ENCODE data around the gene MYO18B.

MYO18B gene

DNA sequence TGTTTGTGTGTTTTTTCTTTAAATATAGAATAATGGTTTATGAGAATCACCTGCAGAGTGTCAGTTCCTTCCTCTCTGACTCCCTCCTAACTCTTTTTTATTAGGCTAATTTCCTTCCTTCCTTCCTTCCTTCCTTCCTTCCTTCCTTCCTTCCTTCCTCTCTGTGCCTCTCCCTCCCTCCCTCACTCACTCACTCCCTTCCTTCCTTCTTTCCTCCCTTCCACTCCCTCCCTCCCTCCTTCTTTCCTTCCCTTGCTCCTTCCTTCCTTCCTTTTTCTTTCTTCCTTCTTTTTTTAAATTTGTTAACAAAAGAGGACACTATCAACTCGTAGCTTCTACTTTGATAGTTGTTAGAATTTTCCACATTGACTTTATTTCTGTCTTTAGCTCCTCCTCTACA lies 274.9 kb downstream of the MYO18B start:
- no peak for DNase-seq

DNA sequence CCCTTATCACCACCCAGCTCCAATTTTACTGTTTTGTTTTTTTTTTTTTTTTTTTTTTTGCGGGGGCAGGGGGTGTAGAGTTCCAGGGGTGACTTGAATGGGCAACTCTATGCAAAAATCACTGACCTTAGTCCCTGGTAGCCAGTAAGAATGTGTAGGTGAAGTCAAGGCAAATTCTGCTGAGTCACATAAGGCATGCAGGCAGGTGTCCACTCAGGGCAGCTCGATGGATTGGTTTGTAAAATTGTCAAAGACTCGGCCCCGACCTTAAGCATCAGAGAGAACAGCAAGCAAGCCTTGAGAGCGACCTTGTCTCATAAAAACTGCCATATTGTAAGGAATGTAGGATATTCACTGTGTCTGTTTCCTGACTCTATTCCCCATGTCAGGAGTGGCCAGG lies 275.9 kb downstream of the MYO18B start:
- DNase-seq = no peak

DNA sequence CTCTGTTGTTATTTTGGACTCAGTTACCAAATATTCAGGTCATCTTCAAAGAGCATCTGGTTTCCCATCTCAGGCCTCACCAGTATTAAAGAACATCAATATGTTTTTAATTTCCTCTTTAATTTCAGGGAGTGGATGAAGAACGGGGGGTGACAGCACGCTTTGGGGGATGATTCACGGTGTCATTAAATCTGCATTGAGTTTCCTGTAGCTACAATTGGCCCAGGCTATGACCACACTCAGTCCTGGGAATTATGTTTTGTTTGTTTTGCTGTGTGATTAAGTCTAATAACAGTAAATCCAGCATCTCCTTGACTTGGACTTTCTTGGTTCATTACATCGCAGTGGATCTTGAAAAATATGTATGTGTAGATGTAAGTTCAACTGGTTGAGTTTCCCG lies 277.6 kb downstream of the MYO18B start:
- DNase-seq = no peak

DNA sequence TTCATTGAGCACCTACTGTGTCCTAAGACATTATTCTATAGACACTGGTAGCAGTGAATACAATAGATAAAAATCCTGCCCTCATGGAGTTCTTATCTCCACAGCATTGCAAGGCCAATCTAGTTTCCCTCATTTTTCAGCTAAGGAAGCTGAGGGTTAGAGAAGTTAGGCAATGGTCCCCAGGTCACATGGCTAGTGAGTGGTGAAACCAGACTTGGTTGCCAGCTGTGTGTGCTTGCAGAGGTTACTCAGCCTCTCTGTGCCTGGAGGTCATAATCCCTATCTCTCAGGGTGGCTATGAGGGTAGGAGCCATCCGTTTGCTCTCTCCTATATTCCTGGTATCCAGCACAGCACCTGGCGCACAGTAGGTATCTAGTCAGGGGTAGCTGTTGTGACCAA lies 279.5 kb downstream of the MYO18B start:
- DNase-seq = no peak

DNA sequence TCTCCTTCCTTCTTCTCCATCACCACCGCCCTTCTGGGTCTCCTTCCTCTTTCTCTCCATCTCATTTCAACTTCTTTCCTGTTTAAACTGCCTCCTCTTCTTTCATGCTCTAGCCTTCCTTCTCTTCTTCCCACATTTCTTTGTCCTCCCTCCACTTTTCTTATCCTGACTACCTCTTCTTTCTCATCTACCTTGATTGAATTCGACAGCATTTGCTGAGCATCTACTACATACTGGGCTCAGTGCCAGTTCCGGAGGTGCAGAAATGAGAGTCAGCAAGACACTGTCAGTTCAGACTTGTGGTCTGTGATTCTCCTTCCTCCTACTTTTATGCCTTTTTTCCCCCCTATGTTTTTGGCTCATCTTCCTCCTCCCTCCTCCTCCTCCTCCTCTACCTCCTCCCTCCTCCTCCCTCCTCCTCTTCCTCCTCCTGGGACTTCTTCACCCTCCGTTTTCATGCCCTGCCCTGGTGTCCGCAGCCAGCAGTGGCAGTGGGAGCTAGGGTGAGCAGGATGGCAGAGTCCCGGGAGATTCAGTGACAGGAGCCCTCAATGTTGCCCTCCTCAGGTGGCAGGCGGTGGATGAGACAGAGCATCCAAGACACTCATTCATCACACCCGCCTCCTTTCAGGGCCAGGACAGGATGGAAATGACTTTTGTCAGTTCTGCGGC lies 281.3 kb downstream of the MYO18B start:
- DNase-seq = no peak

DNA sequence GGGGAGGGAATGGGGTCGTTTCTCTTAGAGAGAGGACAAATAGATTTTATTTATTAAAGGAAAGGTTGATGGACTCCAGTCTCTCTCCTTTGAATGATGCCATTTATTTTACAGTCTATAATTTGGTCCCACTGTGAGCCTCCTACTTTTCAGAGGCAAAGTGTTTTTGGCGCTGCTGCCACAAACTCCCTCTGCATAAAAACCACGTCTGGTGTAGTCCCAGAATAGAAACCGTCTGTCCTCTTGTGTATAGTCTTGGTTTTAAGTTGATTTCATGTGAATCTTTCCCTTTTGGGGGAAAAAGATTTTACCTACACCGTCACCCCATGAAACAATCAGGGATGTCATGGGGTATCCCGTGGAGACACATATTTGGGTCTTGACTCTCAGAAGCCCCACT lies 283.6 kb downstream of the MYO18B start:
- DNase-seq = no peak

DNA sequence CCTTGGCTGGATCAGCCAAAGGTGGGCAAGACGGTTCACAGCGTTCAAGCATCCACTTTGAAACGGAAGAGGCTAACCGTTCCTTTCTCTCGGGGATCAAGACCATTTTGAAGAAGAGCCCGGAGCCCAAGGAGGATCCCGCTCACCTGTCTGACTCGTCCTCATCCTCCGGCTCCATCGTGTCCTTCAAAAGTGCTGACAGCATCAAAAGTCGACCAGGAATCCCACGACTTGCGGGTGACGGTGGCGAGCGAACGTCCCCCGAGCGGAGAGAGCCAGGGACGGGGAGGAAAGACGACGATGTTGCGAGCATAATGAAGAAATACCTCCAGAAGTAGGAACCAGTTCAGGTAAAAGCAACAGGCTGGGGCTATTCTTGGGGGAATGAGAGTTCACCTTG lies 285.4 kb downstream of the MYO18B start:
- no peak for DNase-seq

DNA sequence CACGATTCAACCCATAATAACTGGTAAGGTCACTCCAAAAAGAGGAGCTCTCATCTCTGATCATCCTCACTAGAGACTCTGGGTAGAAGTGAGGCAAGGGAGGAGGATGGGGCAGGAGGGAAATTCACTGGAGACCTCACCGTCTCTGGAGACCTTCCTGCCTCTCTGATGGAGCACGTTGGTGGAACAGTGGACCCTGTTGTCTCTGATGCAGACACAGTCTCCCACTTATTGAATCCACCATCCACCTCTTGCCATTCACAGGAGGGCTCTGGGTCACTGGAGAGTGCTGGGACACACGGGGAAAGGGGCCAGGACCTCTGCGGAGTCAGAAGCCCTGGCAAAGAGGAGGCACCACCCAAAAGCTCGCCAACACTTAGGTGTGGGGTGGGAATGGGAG lies 289.7 kb downstream of the MYO18B start:
- DNase-seq = no peak

DNA sequence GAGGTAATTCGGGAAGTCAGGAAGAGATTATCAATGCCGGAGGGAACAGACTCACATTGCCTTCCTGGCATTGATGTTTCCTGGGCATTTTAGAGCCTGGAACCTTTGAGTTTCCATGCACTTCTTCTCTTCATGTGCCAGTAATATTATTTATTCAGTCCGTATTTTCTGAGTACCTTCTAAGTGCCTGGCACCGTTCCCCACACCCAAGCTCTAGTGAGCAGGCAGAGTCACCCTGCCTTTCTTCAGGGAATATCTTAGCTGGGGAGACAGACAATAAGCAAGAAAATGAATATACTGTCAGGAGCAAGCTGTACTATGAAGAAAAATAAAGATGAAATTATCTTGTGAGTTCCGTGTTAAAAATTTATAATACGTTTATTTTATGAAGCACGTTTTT lies 291.1 kb downstream of the MYO18B start:
- no peak for DNase-seq

DNA sequence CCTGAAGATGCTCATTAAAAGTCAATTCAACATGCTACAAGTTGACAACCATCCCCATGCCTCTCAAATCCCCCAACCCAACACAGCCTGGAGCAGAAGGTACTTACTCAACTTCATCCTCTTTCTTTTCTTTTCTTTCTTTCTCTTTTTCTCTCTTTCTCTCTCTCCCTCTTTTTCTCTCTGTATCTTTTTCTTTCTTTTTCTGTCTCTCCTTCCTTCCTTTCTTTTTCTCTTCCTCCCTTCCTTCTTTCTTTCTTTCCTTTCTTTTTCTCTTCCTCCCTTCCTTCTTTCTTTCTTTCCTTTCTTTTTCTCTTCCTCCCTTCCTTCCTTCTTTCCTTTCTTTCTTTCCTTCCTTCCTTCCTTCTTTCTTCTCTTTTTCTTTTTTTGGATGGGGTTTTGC lies 291.6 kb downstream of the MYO18B start:
- no peak for DNase-seq

DNA sequence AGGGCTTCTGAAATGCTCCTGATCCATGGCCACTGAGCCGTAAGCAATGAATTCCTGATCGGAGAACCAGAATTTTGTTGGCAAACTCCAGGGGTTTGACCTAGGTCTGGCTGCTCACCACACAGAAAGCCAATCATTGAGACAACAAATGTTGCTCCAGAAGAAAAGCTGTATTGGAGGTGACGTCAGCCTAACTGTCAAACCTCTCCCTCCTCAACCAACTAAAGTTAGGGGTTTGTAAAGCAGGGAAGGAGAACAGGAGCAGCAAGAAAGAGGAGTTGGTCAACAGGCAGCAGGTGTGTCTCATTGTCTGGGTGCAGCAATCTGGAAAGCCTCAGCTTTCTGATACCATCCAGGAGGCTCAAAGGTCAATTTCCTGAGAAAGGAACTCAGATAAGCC lies 293.5 kb downstream of the MYO18B start:
- no peak for DNase-seq

DNA sequence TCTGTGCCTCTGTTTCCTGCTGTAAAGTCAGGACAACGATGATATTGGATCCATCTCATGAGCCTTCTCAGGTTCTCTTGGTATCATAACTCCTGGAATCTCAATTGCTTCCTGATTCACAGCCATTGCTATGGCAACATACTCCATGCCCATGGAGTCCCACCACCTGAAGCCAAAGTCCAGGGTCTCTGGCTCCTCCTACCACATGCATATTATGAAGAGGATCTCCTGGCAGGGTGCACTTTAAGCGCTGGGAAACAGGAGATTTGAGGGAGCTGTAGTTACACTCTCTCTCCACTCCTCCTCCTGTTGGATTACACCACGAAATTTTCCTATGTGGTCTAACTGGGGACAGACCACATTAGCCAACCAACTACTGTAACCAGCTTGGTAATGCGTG lies 296.4 kb downstream of the MYO18B start:
- DNase-seq = no peak

DNA sequence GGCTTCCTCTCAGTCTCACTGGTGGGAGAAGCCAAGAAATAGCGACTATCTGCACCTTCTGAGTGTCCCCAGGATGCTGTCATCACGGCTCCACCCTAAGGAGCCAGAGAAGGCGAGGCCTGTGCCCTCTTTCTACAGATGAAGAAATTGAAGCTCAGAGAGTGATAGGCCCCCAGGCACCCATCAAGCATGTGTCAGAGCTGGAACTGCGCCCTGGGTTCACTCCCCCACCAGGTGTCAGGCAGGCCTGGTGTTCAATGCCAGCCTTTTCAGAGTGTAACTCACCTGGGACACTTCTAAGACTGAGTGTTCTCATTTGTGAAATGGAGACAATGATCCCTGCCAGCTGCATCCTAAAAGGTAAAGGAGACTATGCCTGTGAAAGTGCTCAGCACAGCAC lies 299.9 kb downstream of the MYO18B start:
- no peak for DNase-seq

DNA sequence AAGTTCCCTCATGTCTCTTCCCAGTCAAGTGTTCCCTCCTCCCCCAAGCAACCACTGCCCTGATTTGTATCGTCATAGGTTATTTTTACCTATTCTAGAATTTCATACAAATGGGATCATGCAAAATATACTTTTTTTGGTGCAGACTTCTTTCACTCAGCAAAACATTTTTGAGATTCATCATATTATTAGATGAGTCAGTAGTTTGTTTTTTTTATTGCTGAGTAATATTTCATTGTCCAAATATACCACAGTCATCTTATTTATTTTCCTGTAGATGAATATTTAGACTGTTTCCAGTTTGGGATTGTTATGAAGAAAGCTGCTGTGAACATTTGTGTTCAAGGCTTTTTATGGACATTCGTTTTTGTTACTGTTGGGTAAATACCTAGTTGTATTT lies 301.0 kb downstream of the MYO18B start:
- no peak for DNase-seq

DNA sequence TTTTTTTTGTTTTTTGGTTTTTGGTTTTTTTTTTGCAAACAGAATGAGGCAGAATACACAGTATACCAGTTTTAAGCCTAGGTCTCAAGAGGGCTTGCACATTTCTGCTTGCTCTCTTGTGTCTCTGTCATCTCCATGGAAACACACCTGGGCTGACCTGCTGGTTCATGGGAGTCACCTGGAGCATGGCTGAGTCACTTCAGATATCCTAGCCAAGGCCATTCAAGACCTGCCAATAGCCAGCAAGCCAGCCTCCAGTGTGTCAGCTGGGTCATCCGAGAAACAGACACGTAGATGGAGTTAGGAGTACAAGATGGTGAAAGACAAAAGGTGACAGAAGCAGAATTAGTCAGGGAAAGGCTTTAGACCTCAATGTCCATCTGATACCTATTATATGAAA lies 303.1 kb downstream of the MYO18B start:
- no peak for DNase-seq

DNA sequence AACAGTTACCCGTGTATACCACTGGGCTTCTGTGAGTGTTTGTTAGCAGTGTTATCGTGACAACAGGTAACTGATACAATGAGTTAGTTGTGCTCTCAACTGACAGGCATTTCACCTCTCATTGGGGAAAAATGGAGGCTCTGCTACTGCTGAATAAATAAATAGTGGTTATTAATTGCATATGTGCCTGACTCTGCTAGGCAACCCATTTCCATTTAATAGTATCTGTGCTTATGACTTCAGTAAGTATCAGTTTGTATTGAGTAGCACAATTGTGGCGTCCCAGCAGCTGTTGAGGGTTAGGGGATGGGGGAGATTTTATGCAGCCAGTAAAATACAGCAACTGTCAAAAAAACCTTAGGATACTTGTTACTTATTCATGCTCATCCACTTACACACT lies 303.9 kb downstream of the MYO18B start:
- no peak for DNase-seq

DNA sequence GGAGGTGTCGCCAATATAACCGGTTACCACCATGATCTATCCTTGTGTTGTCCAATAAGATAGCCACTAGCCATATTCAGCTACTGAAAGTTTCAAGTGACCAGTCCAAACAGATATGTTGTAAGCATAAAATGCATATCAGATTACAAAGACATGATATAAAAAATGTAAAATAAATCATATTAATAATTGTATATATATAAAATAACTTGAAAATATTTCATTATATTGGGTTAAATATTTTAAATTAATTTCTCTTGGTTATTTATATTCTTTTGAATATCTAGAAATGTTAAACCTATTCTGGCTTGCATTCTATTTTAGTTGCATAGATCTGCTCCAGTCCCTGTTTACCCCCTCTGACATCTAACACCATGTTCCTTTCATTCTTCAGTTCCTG lies 305.5 kb downstream of the MYO18B start:
- DNase-seq = no peak

DNA sequence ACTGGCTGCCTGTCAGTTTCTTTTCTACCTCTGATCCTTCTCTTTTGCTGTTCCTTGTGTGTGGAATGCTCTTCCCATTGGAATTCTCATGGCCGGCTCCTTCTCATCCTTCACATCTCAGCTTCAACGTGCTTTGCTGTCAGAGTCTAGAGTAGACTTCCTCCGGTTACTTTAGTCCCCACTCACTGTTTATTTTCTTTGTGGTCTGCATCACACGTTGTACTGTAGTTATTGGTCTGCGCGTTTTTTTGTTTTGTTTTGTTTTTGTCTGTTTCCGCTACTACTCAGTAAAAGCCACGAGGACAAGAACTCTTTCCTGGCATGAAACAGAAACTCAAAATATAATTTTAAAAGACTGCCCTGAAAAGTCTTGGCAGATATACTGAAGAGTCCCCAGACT lies 305.9 kb downstream of the MYO18B start:
- no peak for DNase-seq

DNA sequence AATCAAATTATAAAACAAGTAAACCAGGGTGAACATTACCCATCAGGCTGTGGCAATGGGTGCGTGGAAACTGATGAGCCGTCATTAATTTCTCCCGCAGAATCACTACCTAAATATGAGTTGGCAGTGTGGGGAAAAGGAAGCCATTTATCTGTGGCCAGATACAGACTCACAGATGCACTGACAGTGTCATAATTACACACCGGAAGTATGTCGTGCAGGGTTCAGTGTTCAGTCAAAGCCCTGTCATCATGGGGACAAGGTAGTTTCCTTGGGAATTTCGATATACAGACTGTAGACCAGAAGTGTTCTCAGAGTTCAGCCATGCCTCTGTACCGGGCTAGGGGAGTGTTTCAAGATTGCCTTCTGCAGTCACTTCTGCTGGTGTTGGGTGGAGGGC lies 308.1 kb downstream of the MYO18B start:
- no peak for DNase-seq

DNA sequence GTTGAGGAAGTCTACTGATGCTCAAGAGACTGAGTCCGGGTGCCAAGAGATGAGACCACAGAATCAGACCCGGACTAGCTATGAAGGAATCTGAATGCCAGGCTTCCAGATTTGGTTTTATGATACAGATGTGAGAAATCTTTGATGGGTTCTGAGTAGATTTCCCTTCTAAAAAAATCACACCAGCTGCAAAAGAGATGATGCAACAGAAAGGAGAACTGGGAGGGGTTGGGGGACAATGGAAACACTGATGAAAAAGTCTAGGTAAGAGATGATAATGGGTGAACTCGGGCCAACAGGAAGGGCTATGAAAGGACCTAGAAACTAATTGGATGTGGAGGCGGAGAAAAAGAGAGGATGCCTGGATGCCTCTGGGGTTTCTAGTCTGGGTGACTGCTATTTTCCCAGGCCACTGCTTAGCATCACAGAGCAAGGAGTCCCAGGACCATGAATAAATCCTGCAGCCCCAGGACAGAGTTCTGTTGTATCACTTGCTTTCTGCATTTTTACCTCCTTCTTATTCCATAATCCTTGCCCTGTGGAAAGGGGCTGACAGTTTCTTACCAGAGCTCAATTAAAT lies 311.8 kb downstream of the MYO18B start:
- no peak for DNase-seq

DNA sequence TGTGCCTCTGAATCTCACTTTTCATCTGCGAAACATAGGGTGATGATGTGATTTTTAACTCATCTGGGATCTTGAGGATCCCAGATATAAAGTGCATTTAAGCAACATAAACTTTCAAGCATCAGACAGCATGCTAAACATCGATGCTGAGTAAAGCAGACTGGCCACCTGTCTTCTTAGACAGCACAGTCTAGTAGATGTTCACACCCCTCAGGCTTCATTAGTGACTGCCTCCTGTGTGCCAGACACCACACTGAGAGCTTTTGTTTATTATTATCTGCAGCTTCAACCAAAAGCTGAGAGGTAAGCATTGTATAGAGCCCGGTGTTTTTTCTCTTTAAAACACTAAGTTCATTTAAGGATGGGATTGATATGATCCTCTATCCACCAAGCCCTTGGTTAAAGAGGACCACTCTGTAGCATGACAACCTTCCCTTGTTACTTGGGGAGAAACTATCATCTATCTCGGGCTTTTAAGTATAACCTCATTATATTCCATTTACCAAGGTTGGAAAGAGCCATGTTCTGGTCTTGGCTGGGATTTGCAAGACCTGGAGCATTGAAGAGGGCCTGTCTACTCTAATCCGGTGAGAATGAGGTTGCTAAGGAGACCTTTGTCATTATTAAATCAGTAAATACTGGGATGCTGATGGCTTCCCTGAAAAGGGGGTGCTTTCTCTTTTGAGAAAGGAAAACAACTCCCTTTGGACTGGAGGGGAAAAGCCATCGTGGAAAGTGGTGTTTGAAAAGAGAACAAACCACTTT lies 313.0 kb downstream of the MYO18B start:
- DNase-seq = no peak

DNA sequence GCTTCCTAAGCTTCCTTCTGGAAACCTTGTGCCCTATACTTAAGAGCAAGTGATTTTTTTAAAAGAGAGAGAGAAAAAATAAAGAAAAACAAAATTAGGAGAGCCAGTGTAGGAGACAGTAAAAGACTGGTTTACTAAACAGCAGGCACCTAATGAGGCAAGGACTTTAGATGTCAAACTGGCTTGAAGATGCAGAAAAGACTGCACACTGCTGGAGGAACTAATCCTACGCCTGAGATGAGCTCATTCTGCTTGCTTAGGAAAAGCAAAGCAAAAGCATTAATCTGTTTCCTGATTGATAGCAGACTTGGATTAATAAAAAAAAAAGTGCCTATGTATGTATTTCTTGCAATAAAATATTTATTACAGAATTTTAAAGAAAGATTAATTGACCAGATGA lies 313.7 kb downstream of the MYO18B start:
- DNase-seq = no peak

DNA sequence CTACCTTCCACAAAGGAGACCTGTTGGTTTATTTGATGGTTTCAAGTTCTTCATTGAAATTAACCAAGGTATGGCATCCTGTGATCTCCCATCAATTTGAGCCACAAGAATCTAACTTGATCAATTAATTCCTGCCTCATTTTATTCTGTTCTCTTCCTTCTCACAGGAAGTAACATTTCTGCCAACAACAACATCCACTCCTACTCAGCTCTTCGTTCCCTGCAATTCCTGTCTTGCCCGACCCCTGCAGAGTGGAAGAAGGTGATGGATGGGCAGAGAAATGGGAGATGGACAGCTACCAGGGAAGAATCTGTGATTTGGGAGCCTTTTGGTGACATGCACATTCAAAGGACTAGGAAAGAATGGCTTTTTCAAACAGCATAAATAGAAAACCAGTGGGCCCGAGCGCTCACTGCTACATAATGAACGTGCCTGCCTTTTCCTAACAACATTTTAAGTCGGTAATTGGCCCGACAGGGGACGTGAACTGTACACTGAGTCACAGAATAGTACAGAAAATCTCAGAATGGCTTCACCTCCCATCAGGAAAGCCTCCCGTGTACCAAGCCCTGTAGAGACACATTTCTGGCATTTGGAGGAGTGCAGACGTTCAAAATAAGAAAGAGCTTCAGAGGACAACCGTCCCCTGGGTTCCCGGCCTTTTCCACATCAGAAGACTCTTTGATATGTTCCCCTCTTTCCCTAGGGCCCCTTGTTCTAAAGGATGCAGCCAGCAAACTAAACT lies 314.6 kb downstream of the MYO18B start:
- DNase-seq = no peak

DNA sequence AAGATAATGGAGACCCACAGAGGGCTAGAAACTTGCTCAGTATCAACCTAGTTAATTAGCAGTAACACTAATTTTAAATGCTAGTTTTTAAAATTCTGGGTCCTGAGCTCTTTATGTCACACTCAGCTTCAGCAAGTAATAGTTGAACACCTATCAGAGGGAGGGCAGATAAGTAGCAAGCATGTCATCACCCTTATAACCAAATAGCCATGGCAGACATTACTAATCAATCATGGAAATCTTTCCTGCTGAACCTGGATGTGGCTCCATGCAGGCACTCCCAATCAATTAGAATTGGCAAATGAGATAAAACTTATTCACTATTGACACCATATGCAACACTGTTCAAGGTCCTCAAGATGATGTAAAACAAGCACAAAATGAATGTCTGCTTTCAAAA lies 315.7 kb downstream of the MYO18B start:
- no peak for DNase-seq

Data from suppressor macrophage treated with lipopolysaccharide for 4 hours (primary cell).